ENCODE data around the gene ATRIP.

Gene ATRIP

GRCh38 chr3:48405971-48406370 is 40.6 kb upstream of the ATRIP start:
- no peak overlapping the region for H3K9ac ChIP-seq (ENCODE audit: low read depth, low read length)
- peaks cover 14% of the 10 kb centered on the region for H3K36me3 ChIP-seq (ENCODE audit: insufficient read depth, low read length)
- no peaks in the 10 kb centered on the region for H3K9me3 ChIP-seq (ENCODE audit: control insufficient read depth, insufficient read depth, low read length)
- no peaks in the 10 kb centered on the region for H3K4me1 ChIP-seq (ENCODE audit: insufficient read depth, low read length)

GRCh38 chr3:48406443-48407431 is 39.8 kb upstream of the ATRIP start:
- Histone ChIP-seq H3K4me1 (ENCODE audit: insufficient read depth, low read length) (no peaks in the 10 kb centered on the region), H3K9me3 (ENCODE audit: control insufficient read depth, insufficient read depth, low read length) (no peaks in the 10 kb centered on the region), H3K9ac (ENCODE audit: low read depth, low read length) (no peak overlapping the region), H3K36me3 (ENCODE audit: insufficient read depth, low read length) (peaks cover 17% of the 10 kb centered on the region)

- H3K36me3 ChIP-seq (ENCODE audit: insufficient read depth, low read length): peaks cover 17% of the 10 kb centered on the region
- no peaks in the 10 kb centered on the region for H3K4me1 ChIP-seq (ENCODE audit: insufficient read depth, low read length)
- H3K9me3 ChIP-seq (ENCODE audit: control insufficient read depth, insufficient read depth, low read length): no peaks in the 10 kb centered on the region
- H3K9ac ChIP-seq (ENCODE audit: low read depth, low read length): no peak overlapping the region
These were observed 38.9 kb upstream of the ATRIP start for GRCh38 chr3:48407542-48408099.

- H3K9me3 ChIP-seq (ENCODE audit: control insufficient read depth, insufficient read depth, low read length): no peaks in the 10 kb centered on the region
- peaks cover 14% of the 10 kb centered on the region for H3K36me3 ChIP-seq (ENCODE audit: insufficient read depth, low read length)
- no peaks in the 10 kb centered on the region for H3K4me1 ChIP-seq (ENCODE audit: insufficient read depth, low read length)
- no peak overlapping the region for H3K9ac ChIP-seq (ENCODE audit: low read depth, low read length)
These were observed 37.7 kb upstream of the ATRIP start for GRCh38 chr3:48408823-48409281.

- H3K4me1 ChIP-seq (ENCODE audit: insufficient read depth, low read length): no peaks in the 10 kb centered on the region
- H3K9me3 ChIP-seq (ENCODE audit: control insufficient read depth, insufficient read depth, low read length): no peaks in the 10 kb centered on the region
- peaks cover 14% of the 10 kb centered on the region for H3K36me3 ChIP-seq (ENCODE audit: insufficient read depth, low read length)
- H3K9ac ChIP-seq (ENCODE audit: low read depth, low read length): no peak overlapping the region
These were observed 37.0 kb upstream of the ATRIP start for GRCh38 chr3:48409291-48410201.

- Histone ChIP-seq H3K36me3 (ENCODE audit: insufficient read depth, low read length) (peaks cover 14% of the 10 kb centered on the region), H3K4me1 (ENCODE audit: insufficient read depth, low read length) (no peaks in the 10 kb centered on the region), H3K9ac (ENCODE audit: low read depth, low read length) (no peak overlapping the region), H3K9me3 (ENCODE audit: control insufficient read depth, insufficient read depth, low read length) (no peaks in the 10 kb centered on the region)
These were observed 36.1 kb upstream of the ATRIP start for GRCh38 chr3:48410205-48411040.

GRCh38 chr3:48411041-48411588 is 35.4 kb upstream of the ATRIP start:
- Histone ChIP-seq H3K36me3 (ENCODE audit: insufficient read depth, low read length) (peaks cover 14% of the 10 kb centered on the region), H3K9me3 (ENCODE audit: control insufficient read depth, insufficient read depth, low read length) (no peaks in the 10 kb centered on the region), H3K4me1 (ENCODE audit: insufficient read depth, low read length) (no peaks in the 10 kb centered on the region), H3K9ac (ENCODE audit: low read depth, low read length) (no peak overlapping the region)

- Histone ChIP-seq H3K4me1 (ENCODE audit: insufficient read depth, low read length) (no peaks in the 10 kb centered on the region), H3K9me3 (ENCODE audit: control insufficient read depth, insufficient read depth, low read length) (no peaks in the 10 kb centered on the region), H3K9ac (ENCODE audit: low read depth, low read length) (no peak overlapping the region), H3K36me3 (ENCODE audit: insufficient read depth, low read length) (peaks cover 14% of the 10 kb centered on the region)
These were observed 34.7 kb upstream of the ATRIP start for GRCh38 chr3:48411606-48412374.

GRCh38 chr3:48412375-48413001 is 34.0 kb upstream of the ATRIP start:
- Histone ChIP-seq H3K9ac (ENCODE audit: low read depth, low read length) (no peak overlapping the region), H3K4me1 (ENCODE audit: insufficient read depth, low read length) (no peaks in the 10 kb centered on the region), H3K9me3 (ENCODE audit: control insufficient read depth, insufficient read depth, low read length) (no peaks in the 10 kb centered on the region), H3K36me3 (ENCODE audit: insufficient read depth, low read length) (peaks cover 14% of the 10 kb centered on the region)

GRCh38 chr3:48413086-48413485 is 33.5 kb upstream of the ATRIP start:
- peaks cover 14% of the 10 kb centered on the region for H3K36me3 ChIP-seq (ENCODE audit: insufficient read depth, low read length)
- no peaks in the 10 kb centered on the region for H3K4me1 ChIP-seq (ENCODE audit: insufficient read depth, low read length)
- no peaks in the 10 kb centered on the region for H3K9me3 ChIP-seq (ENCODE audit: control insufficient read depth, insufficient read depth, low read length)
- no peak overlapping the region for H3K9ac ChIP-seq (ENCODE audit: low read depth, low read length)

GRCh38 chr3:48413611-48414010 is 32.9 kb upstream of the ATRIP start:
- peaks cover 8% of the 10 kb centered on the region for H3K36me3 ChIP-seq (ENCODE audit: insufficient read depth, low read length)

GRCh38 chr3:48414376-48415250 is 31.9 kb upstream of the ATRIP start:
- Histone ChIP-seq H3K4me1 (ENCODE audit: insufficient read depth, low read length) (no peaks in the 10 kb centered on the region), H3K9me3 (ENCODE audit: control insufficient read depth, insufficient read depth, low read length) (no peaks in the 10 kb centered on the region), H3K9ac (ENCODE audit: low read depth, low read length) (no peak overlapping the region), H3K36me3 (ENCODE audit: insufficient read depth, low read length) (peaks cover 3% of the 10 kb centered on the region; the same call in 1 of the 2 replicates)

More at GRCh38 chr3:48413611-48414010, 32.9 kb upstream of the ATRIP start:
- Histone ChIP-seq H3K9ac (ENCODE audit: low read depth, low read length) (no peak overlapping the region), H3K4me1 (ENCODE audit: insufficient read depth, low read length) (no peaks in the 10 kb centered on the region), H3K9me3 (ENCODE audit: control insufficient read depth, insufficient read depth, low read length) (no peaks in the 10 kb centered on the region)

Data from ES-I3 (cell line).